Hindlimb muscle (tissue), 1 donor: ENCODE results near the gene GAS2L1. TPM values are rescaled to one million over a fixed set of nuclear protein-coding genes. Genes with fewer than 3 reads are reported as not detected.
"Not testable (repeated sequence)": the region's sequence is repeated elsewhere in the genome, so short reads cannot be mapped to it uniquely, and the experiment has no call there.

ENCODE experiments used
- DNase-seq: peaks from one replicate; pipeline ENCODE4 v3.0.0-alpha.2; 2013
- polyA plus RNA-seq: library from polyadenylated mRNA; unstranded; fragments of 120-200 nt; gene quantifications from one replicate; pipeline ENCODE4 v1.2.1, GENCODE V29; 2013; ENCODE audit not compliant: insufficient read length

The GAS2L1 gene
- polyA plus RNA-seq, 1 donor, result 12.9 TPM

GRCh38 chr22:29343313-29343805 lies 36.9 kb downstream of the GAS2L1 start:
- DNase-seq, result no peak

GRCh38 chr22:29344137-29344536 lies 37.7 kb downstream of the GAS2L1 start:
- DNase-seq, result peak; percentile 60

- DNase-seq, result not testable (repeated sequence)
Measured at GRCh38 chr22:29344889-29345288, 38.4 kb downstream of the GAS2L1 start.

GRCh38 chr22:29345932-29346331 lies 39.5 kb downstream of the GAS2L1 start:
- DNase-seq, result no peak

- DNase-seq, result no peak
Measured at GRCh38 chr22:29346659-29347058, 40.2 kb downstream of the GAS2L1 start.

- no peak for DNase-seq
Measured at GRCh38 chr22:29348041-29348440, 41.6 kb downstream of the GAS2L1 start.

GRCh38 chr22:29348956-29349355 lies 42.5 kb downstream of the GAS2L1 start:
- DNase-seq, result no peak

GRCh38 chr22:29351042-29351441 lies 44.6 kb downstream of the GAS2L1 start:
- DNase-seq, result no peak

- no peak for DNase-seq
Measured at GRCh38 chr22:29351891-29352290, 45.4 kb downstream of the GAS2L1 start.

GRCh38 chr22:29352778-29353177 lies 46.3 kb downstream of the GAS2L1 start:
- DNase-seq, result no peak

- DNase-seq, result no peak
Measured at GRCh38 chr22:29353286-29353685, 46.8 kb downstream of the GAS2L1 start.

- DNase-seq, result no peak
Measured at GRCh38 chr22:29353860-29354259, 47.4 kb downstream of the GAS2L1 start.

- not testable (repeated sequence) for DNase-seq
Measured at GRCh38 chr22:29357193-29357890, 50.9 kb downstream of the GAS2L1 start.

GRCh38 chr22:29359469-29359868 lies 53.0 kb downstream of the GAS2L1 start:
- no peak for DNase-seq

Other genes with a start within 250 kb of the GAS2L1 start
- gene C22orf31, start 244.8 kb upstream of the GAS2L1 start, polyA plus RNA-seq, result 2.2 TPM
- 107 TPM for gene KREMEN1, start 233.6 kb upstream of the GAS2L1 start, polyA plus RNA-seq
- gene EMID1, start 100.8 kb upstream of the GAS2L1 start, polyA plus RNA-seq, result 8.4 TPM
- gene RHBDD3, start 38.7 kb upstream of the GAS2L1 start, polyA plus RNA-seq, result 22.6 TPM
- 180 TPM for gene EWSR1, start 38.4 kb upstream of the GAS2L1 start, polyA plus RNA-seq
- 1.7 TPM for gene RASL10A, start 9.0 kb downstream of the GAS2L1 start, polyA plus RNA-seq
- 30.0 TPM for gene AP1B1, start 81.9 kb downstream of the GAS2L1 start, polyA plus RNA-seq
- gene RFPL1, start 131.9 kb downstream of the GAS2L1 start, polyA plus RNA-seq, result not detected
- 1.9 TPM for gene NEFH, start 173.6 kb downstream of the GAS2L1 start, polyA plus RNA-seq
- gene THOC5, start 247.1 kb downstream of the GAS2L1 start, polyA plus RNA-seq, result 28.4 TPM